ENCODE results near the gene DHH.

Gene DHH

DNA sequence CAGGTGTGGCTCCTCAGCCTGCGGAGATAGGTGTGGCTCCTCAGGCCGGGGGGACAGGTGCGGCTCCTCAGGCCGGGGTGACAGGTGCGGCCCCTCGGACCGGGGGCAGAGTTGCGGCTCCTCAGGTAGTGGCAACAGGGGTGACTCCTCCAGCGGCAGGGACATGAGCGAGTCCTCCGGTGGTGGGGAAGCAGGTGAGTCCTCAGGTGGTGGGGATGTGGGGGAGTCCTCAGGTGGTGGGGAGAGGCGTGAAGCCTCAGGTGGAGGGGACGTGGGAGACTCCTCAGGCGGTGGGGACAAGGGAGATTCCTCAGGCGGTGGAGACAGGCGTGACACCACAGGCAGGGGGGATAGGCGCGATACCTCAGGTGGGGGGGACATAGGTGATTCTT lies 43.2 kb downstream of the DHH start:
- no peak for DNase-seq (ENCODE audit: low spot score)
- TF ChIP-seq, protein P1, sequence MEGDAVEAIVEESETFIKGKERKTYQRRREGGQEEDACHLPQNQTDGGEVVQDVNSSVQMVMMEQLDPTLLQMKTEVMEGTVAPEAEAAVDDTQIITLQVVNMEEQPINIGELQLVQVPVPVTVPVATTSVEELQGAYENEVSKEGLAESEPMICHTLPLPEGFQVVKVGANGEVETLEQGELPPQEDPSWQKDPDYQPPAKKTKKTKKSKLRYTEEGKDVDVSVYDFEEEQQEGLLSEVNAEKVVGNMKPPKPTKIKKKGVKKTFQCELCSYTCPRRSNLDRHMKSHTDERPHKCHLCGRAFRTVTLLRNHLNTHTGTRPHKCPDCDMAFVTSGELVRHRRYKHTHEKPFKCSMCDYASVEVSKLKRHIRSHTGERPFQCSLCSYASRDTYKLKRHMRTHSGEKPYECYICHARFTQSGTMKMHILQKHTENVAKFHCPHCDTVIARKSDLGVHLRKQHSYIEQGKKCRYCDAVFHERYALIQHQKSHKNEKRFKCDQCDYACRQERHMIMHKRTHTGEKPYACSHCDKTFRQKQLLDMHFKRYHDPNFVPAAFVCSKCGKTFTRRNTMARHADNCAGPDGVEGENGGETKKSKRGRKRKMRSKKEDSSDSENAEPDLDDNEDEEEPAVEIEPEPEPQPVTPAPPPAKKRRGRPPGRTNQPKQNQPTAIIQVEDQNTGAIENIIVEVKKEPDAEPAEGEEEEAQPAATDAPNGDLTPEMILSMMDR (IDR thresholded peaks at IDR 0.05; ENCODE audit: borderline replicate concordance, control extremely low read depth, extremely low read depth, insufficient read depth, missing control alignments) = no peak
- in situ Hi-C loops (cut with MboI; ENCODE audit: low sequenced_read_pairs, unreplicated experiment) = no loop called here

DNA sequence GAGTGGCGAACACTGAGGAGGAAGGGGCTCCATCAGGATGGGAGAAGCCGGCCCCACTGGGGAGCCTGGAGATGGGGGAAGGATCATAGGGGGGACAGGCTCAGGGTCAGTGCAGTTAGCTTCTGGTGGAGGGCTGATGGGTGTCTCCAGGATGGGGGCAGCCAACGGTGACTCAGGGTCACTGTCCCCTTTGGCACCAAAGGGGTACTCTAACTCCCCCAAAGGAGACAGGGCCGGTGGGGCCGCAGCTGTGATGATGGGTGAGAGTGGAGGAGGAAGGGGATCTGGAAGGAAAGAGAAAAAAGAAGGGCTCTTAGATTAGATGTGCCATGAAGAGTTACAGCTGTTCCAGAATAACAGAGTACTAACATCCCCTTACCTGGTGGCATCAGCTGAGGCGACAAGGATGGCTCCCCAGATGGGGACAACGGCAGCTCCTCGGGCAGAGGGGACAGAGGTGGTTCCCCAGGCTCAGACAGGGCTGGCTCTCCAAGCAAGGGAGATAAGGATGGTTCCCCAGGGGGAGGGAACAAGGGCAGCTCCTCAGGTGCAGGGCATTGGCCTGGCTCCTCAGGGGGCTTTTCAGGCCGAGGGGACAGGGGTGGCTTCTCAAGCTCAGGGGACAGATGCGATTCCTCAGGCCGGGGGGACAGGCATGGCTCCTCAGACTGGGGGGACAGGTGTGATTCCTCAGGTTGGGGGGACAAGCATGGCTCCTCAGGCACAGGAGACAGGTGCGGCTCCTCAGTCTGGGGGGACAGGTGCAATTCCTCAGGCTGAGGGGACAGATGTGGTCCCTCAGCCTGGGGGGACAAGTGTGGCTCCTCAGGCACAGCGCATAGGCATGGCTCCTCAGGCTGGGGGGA lies 43.9 kb downstream of the DHH start:
- TF ChIP-seq, protein P1 (IDR thresholded peaks at IDR 0.05; ENCODE audit: borderline replicate concordance, control extremely low read depth, extremely low read depth, insufficient read depth, missing control alignments) = no peak
- in situ Hi-C loops (cut with MboI; ENCODE audit: low sequenced_read_pairs, unreplicated experiment) = no loop called here
- no peak for DNase-seq (ENCODE audit: low spot score)

DNA sequence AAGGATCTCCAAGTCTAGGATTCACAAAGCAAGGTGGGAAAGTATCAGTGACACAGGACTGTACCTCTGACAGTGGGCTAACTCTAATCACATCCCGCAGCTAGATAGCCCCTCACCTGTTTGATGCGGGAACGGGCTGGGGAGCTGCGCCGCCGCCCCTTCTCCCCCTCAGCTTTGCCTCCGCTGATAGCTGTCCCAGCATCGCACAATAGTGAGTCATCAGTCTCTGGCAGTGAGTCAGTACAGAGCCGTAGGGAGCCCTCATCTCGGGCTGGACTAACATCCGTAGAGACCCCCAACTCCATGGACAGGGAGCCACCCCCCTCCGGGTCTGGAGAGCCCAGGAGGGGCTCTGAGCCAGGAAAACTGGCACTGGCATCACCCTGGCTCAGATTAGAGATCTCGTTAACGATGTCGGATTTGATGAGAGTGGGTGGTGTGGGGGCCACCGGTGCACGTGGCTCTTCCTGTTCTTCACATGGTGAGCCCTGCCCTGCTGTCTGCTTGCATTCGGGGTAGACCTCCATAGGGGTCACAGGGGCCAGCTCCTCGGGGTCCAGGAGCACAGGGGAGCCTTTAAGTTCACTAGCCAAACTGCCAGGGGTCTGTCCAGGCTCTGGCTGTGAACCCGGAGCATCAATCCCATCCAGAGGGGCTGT lies 44.9 kb downstream of the DHH start:
- TF ChIP-seq, protein P1 (IDR thresholded peaks at IDR 0.05; ENCODE audit: borderline replicate concordance, control extremely low read depth, extremely low read depth, insufficient read depth, missing control alignments) = no peak
- in situ Hi-C loops (cut with MboI; ENCODE audit: low sequenced_read_pairs, unreplicated experiment) = no loop called here
- no peak for DNase-seq (ENCODE audit: low spot score)

DNA sequence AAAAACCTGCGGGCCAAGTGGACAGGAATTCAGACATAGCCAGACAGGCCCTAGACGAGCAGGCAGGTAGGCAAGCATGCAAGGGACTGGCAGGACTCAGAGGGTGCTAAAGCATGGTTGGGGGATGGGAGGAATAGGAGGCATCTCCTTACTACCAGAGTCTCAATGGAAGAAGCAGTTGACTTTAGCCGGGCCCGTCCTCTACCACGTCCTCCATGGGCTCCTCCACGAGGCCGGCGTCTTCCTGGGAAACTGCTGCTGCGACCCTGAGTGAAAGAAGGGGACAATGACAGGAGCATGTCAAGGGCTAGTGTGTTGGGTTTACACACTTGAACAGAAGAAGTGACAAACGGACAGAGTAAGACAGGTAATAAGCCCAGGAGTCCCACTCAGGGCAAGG lies 45.6 kb downstream of the DHH start:
- TF ChIP-seq, protein P1 (IDR thresholded peaks at IDR 0.05; ENCODE audit: borderline replicate concordance, control extremely low read depth, extremely low read depth, insufficient read depth, missing control alignments) = no peak
- DNase-seq (ENCODE audit: low spot score) = no peak
- in situ Hi-C loops (cut with MboI; ENCODE audit: low sequenced_read_pairs, unreplicated experiment) = no loop called here

DNA sequence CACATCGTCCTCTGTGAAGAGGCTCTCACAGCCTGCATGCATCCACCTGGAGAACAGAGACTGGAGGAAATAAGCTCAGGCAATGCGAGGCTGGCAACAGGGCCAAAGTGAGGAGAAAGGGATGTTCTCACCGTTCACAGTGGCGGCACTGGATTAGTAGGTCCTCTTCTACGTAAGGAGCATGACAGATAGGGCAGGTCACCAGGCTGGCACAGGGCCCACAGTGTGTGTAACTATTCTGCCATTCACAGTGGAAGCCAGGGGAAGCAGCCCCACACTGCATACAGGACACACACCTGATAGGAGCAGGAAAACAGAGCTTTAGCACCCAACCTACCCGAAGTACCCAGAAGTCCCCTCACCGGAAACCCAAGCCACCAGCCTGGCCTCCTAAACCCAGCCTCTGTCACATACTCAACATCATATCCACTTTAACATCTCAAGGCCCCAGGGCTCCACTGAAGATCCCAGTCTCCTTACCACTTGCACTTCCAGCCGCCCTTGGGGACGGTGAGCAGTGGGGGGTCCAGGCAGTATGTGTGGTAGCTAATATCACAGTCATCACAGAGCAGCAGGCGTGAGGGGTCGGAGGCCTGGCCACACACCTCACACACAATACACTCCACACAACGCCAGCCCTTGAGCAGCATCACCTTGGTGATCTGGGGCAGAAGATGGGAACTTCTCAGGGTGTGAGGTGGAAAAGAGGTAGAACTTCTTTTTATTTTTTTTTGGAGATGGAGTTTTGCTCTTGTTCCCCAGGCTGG lies 48.3 kb downstream of the DHH start:
- TF ChIP-seq, protein P1 (IDR thresholded peaks at IDR 0.05; ENCODE audit: borderline replicate concordance, control extremely low read depth, extremely low read depth, insufficient read depth, missing control alignments) = no peak
- DNase-seq (ENCODE audit: low spot score) = no peak
- in situ Hi-C loops (cut with MboI; ENCODE audit: low sequenced_read_pairs, unreplicated experiment) = no loop called here

DNA sequence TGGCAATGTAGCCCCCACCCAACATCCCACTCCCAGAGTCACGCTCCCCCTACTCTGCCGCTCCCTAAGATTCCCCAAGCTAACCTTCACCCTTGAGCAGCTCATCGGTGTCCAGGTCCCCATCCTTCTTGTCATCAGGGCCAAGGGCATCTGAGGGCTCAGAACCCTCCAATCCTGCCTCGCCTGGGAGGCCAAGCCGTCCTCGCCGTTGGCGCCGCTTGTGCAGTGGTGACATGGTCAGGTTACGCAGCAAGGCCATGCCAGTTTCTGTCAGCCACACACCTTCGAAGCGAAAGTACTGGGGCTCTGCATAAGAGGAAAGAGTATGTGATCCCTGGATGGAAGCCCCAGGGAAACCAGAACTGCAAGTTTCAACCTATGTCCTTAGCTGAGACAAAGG lies 49.9 kb downstream of the DHH start:
- in situ Hi-C loops (cut with MboI; ENCODE audit: low sequenced_read_pairs, unreplicated experiment) = no loop called here
- no peak for DNase-seq (ENCODE audit: low spot score)
- TF ChIP-seq, protein P1 (IDR thresholded peaks at IDR 0.05; ENCODE audit: borderline replicate concordance, control extremely low read depth, extremely low read depth, insufficient read depth, missing control alignments) = no peak
